Measurements from ENCODE around the gene PDE4C.
A peak's percentile ranks its signal among the peaks of the same experiment; 100 is the strongest.

The PDE4C gene
- 0.07 to 0.94 reads per million in 2 donors for total RNA-seq

DNA sequence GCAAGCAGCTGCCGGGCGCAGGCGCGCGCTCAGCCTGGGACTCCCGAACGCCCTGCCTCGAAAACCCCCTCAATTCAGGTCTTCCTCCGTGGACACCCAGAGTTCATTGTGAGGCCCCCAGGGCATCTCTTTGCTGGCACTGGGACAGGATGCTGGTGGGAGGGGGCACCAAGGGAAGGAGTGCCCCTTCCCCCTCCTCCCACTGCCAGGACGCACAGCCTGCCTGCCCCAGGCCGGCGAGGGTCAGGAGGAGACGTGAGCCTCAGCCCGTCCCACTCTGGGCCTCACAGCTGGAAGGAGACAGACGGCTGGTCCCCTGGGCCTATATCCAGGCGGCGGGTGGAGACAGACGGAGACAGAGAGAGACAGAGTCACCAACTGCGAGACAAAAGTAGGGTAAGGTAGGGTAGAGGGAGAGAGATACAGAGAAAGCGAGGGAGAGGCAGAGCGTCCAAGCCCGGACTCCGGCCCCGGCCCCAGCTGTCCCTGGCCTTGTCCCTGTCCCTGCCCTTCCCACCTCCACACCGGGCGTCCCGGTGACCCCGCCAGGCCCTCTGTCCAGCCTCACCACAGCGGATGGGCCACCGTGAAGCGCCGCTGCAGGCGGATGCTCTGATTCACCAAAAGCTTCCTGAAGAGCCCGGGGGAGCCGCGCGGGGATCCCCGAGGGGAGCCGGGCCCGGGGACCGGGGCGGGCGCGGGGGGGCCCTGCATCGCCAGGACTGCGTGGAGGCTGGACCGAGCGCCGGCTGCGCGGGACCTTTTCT lies at the start of gene PDE4C:
TSS of gene PDE4C (minus strand) at position 737 of the 767 bp plus-strand sequence. CDS start at position 714, 23 bp downstream.
- DNase-seq: no peak

DNA sequence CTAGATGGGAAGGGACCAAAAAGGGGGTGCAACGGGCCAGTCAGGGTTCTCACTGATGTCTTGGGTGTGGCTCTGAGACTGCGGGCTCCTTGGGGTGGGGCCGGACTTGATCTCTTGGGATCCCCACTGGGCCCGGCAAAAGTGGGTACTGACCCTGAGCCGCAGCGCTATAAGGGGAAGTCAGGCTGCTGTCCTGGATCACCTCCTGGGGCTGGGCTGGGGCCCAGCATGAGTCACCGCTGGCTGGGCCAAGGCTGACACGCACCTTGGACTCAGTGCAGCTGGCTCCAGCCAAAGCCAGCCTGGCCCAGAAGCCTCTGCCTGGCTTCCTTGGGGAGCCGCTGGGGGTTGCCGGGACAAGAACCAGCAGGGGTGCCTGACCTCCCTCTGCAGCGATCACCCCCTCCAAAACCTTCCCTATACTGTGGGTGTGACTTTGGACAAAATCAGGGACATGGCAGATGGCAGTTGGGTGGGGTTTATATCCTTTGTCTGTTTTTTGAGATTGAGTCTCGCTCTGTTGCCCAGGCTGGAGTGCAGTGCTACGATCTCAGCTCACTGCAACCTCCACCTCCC lies 48.6 kb upstream of the PDE4C start:
- no peak for DNase-seq

DNA sequence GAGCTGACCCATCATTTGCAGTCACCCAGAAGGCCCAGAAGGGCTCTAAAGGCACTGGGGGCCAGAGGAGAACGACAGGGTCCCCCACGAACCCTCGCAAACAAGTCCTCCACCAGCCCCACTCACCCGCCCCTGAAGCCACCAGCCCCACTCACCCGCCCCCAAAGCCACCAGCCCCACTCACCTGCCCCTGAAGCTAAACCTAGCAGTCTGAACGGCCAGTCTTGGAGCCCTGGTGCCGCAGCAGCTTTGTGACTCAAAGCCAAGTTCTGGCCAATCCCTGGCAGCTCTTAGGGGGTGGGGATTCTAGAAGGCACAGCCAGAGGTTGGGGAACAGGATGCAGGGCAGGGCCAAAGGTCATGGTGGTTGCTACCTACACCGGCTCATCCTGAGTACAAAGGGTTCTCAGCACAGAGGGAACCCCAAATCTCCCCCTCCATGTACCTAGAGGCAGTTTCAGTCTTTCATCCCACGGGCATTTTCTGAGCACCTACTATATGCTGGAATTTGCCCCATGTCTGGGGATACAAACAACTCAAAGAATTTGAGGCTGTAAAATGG lies 48.1 kb upstream of the PDE4C start, which contains the start of gene IQCN:
TSS of gene IQCN (minus strand) at position 234 of the 562 bp plus-strand sequence. CDS start 4,974 bp downstream, outside the sequence.
- peak in 3 of 5 experiments; percentile 39 to 43 (median 41) for DNase-seq

DNA sequence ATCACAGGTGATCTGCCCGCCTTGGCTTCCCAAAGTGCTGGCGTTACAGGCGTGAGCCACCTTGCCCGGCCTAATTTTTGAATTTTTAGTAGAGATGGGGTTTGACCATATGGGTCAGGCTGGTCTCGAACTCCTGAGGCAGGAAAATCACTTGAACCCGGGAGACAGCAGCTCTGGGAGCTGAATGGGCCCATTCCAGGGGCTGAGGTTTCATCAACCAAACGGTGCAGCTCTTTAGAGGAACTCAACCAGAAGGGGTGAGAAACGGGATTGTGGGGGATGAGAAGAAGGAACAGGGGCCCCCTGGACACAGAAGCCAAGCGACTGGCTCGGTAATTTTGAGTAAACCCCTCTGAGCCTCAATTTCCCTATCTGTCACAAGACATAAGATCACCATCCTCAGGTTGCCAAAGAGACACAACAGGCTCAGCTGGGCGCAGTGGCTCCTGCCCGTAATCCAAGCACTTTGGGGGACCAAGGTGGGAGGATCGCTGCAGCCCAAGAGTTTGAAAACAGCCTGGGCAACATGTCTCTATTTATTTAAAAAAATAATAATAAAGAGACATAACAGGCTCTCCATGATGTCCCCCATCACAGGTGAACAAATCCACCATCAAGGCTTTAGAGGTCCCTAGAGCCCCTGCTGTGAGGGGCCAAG lies 47.5 kb upstream of the PDE4C start:
- DNase-seq: no peak

DNA sequence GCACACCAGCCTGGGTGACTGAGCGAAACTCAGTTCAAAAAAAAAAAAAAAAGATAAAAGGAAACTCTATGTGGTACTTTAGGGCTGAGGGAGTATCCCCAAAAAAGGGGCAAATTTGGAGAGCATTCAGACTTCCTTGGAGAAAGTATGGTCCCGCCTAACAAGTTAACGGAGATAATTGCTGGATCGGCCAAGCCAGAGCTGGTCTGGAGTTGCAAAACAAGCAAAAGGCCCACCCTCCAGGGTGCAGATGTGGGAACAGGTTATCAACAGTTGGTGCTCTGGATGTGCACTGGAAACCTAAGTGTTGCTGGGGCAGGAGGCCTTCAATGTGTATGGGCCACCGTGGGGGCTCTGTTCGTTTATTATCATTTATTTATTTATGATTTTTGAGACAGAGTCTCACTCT lies 45.2 kb upstream of the PDE4C start:
- peak in 1 of 5 experiments; percentile 24 for DNase-seq

DNA sequence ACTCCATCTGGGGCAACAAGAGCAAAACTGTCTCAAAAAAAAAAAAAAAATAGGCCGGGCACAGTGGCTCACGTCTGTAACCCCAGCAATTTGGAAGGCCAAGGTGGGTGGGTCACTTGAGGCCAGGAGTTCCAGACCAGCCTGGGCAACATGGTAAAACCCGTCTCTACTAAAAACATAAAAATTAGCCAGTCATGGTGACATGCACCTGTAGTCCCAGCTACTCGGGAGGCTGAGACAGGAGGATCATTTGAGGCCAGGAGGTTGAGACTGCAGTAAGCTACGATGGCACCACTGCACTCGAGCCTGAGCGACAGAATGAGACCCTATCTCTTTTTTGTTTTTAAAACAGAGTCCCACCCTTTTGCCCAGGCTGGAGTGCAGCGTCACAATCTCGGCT lies 44.1 kb upstream of the PDE4C start:
- no peak for DNase-seq

DNA sequence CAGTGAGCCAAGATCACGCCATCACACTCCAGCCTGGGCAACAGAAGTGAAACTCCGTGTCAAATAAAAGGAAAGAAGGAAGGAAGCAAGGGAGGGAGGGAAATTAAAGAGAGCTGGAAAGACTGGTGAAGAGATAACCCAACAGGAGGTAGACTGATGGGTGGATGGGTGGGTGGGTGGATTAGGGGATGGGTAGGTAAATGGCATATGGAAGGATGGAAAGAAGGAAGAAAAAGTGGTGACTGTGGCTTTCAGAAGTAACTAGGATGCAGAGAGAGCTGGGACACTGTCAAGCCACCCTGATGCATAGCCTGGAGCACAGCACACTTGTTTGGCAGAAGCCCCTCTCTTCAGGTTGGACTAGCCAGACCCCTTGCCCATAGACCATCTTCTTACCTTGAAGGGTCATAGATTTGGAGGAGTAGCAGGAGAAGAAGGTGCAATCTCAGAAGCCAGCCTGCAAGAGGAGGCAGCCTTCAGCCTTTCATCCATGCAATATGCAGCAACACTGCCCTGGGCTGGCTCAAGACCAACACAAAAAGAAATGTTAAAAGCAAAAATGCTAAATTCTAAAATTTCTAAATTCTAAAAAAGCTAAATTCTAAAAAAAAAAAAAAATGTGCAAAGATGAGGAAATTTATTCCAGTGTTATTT lies 43.0 kb upstream of the PDE4C start:
- no peak for DNase-seq

DNA sequence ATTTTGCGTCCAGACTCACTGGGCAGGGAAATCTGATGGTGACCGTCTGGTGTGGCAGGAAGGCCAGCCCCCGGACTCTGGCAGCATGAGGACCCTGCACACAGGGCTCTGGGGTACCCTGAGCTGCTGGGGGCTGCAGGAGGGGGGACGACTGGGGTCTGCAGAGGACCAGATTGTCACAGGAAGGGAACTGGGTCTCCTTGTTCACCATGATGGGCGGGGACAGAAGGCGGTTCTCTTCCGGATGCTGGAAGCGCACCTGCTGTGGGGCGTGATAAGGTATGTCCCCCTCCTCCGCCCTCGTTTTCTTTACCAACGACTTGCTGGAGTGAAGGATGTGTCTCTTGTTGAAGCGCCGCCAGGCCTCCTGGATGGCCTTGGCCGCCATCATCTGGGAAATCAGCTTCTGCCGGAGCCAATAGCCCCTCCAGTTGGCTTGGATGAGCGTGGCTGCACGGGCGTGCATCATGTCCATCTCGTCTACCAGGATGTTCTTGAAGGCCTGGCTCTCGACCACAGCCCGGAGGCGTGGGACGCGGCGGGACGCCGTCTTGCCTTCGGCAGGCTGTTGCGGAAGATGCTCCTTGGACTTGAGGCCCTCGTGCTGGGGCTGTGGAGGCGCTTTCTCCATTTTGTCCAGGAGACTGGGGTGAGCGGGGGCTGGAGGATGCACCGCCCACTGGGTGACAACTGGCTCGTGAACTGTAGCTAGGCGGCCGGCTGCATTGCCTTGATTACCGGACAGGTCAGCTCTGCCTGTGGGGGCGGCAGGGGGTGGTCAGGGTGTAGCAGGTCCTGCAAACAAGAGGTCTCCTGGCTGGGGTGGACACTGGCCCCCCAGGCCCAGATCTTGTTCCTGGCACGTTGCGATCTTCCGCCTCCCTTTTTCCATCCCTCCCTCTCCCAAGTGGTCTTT lies 40.8 kb upstream of the PDE4C start:
- no peak for DNase-seq

DNA sequence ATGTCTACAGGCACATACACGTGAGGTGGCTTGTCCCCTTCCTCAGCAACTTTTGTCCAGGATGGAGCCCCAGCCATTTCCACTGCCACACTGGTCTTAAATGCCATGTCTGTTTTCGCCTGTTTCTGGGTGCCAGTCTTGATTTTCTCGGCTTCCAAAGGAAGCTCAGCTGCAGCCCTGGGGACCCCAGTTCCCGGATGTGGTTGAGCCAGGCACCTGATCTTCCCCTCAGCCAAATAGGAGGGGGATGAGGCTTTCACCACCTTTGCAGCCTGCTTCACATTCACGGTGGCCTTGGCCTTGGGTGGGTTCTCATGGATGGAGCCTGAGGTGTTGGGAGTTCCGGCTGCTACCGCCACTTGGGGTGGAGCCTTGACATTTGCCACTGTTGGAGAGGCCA lies 39.3 kb upstream of the PDE4C start:
- no peak for DNase-seq

DNA sequence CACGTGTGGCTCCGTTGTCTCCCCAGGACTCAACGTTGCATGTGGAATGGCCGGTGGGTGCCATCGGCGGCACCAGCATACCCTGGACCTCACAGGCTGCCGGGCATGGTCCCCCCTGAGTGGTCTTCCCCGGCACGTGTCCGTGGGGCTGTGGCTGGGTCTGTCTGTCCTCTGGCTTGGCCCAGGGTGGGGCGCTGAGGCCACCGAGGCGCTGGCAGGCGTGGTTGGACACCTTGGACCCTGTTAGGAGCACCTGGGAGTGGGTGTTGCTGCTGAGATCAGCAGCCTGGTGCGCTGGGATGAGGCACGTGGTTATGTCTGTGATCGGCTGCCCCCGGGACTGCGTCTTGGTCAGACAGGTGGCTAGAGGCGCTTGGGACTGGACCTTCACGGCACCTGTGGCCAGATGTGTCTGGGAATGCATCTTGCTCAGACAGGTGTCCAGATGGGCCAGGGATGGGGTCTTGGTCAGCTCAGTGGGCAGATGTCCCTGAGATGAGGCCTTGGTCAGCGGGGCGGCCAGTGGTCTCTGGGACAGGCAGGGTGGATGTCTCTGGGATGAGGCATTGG lies 38.8 kb upstream of the PDE4C start:
- DNase-seq: no peak

DNA sequence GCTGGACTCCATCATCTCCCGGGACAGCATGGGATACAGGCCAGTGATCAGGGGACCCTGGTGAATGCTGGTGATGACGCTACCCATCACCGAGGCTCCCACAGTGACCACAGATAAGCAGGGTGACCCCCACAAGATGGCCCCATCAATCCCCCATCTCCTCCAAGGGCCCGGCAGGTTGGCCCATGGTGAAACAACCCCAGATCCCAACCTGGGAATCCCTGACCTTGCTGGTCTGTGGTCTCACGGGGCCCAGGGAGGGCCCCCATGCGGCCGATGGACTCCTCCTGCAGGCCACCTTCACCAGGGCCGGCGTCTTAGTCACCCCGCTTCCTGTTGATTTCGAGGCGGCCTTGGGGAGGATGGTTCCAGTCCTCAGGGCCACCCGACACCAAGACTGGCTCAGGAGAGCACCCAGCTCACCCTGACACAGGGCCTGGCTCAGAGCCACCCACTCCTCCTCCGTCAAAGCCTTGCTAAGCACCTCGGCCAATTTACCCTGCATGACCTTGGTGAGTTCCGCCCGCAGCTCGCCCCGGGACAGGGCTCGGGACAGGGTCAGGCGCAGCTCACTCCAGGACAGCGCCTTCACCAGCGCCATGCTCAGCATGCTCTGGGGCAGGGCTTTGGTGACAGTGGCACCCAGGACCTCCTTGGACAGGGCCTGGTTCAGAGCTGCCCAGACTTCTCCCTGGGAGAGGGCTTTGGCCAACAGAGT lies 38.1 kb upstream of the PDE4C start:
- DNase-seq: no peak

DNA sequence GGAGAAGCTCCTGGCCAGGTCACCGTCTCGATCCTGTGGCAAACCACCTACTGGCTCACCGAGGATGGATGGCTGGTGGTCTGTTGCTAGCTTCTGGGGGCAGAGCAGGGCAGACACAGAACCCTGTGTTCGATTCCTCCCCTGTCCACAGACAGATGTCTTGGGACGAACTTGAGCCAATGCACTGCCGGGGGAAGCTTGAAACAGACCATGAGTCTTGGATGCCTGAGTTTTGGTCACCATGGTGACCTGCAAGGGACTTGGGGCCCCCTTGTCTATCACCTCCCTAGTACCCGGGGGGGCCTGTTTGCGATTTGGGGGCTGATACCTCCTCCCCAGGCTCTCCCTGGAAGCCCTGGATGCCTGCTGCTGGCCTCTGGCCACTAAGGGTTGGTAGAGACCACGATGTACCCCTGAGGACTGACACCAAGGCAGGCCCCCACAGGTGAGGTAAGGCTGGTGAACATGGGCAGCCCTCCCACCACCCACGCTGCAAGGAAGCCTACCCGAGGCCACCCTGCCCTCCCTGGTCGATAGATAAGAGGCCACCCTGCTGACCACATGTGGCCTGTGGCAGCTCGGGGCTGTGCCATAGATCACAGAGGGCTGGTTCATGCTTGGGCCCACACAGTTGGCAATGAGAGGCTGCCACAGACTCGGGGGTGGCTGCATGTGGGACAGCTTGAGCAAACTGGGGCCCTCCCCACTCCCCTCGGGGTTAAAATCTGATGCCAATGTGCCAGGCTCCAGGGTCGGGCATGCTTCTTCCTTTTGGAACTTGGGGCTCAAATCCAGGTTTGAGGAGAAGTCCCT lies 37.3 kb upstream of the PDE4C start:
- no peak for DNase-seq

DNA sequence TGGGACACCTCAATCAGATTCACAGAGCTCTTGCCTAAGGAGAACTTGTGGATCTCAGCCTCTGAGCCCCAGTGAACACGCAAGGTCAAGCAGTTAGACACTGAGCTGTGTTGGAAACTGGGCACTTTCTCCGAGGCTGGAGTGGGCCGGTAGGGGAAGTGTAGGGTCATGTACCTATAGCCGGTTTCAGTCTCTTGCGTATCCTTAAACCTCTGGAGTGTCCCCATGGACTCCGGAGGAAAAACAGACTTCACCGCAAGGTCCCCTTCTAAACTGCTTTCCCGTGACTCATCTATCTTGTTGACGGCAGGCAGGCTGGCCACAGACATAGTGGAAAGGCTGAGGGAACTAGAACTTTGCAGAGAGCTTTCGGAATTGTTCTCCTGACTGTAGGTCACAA lies 36.7 kb upstream of the PDE4C start:
- no peak for DNase-seq

DNA sequence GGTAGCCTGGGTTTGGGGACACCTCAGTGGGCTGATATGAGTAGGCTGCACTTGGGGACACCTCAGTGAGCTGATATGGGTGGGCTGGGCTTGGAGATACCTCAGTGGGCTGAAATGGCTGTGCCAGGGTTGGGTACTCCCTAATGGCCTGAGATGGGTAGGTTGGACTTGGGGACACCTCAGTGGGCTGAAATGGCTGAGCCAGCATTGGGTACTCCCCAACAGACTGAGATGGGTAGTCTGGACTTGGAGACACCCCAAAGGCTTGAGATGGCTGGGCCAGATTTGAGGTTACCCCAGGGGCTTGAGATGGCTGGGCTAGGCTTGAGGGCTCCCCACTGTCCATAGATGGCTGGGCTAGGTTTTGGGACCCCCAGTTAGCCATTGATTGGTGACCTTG lies 35.9 kb upstream of the PDE4C start:
- no peak for DNase-seq

DNA sequence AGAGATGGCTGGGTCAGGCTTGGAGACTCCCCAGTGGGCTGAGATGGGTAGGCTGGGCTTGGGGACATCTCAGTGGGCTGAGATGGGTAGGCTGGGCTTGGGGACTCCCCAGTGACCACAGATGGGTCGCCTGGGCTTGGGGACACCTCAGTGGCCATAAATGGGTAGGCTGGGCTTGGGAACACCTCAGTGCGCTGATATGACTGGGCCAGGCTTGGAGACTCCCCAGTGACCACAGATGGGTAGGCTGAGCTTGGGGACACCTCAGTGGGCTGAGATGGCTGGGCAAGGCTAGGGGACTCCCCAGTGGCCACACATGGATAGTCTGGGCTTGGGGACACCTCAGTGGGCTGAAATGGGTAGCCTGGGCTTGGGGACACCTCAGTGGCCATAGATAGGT lies 35.2 kb upstream of the PDE4C start:
- no peak for DNase-seq

DNA sequence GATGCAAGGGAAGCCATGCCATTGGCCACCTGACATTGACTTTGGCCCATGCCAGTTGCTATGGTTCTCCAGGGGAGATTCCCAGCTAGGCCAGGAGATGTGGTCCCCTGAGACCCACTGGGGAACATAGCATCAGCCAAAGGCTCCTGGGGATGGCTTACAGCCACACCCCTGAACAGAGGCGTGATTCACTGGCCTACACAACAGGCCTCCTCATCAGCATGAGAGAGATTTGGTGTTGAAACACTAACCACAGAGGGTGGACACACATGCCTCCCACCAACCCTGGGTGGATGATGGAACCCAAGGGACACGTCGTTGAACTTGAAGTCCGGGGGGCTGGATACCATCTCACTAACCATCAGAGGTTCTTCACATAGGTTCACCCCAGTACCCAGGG lies 33.7 kb upstream of the PDE4C start:
- no peak for DNase-seq

DNA sequence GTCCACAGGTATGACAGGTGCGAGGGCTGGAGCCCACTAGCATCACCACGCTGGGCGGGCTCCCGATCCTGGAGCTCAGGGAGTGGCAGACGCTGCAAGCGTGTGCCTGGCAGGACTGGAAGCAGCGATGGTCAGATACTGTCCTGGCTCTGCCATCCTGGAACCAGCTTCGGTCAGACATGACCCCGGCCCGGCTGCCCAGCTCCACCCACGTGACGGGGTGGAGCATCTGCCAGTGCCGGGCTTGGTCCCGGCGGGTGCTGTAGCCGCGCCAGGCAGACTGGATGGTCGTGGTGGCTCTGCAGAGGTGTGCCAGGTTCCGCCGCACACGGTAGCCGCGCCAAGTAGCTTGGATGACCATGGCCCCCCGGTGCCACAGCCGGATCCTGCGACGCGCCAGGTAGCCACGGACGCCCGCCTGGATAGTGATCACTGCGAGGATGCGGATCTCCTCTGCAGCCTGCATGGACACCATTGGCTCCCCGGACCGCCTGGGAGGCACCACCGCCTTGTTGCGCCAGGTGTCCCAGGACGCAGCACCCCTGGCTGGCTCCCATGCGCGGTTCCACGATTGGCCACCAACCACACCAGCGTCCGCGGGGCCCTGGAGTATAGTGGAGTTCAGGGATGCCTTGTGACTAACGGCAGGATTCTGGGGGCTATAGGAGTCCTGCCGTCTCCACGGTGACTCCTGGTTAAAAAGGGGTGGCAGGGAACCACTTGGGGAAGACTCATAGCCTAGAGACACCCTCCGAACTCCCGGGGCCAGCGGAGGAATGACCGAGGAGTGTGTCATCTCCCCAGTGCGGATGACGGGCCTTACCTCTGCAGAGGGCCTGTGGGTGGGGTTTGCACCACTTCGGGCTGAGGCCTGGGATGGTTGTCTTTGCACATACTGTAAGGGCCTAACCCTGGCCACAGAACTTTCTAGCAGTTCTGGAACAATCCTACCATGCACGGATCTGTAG lies 31.5 kb upstream of the PDE4C start:
- no peak for DNase-seq
